Fibroblast of villous mesenchyme (primary cell): ENCODE results near the gene GALNT16. TPM values are rescaled to one million over a fixed set of nuclear protein-coding genes. Genes with fewer than 3 reads are reported as not detected.

Source experiments
- DNase-seq: peaks from one replicate; pipeline ENCODE4 v3.0.0-alpha.2; 2010; ENCODE audit warnings: low read depth
- H3K4me3 ChIP-seq: 2 replicates; pipeline ENCODE4 v1.5.1; 2011; ENCODE audit warnings: low read depth, mild to moderate bottlenecking, low read length
- CTCF ChIP-seq: IDR thresholded peaks from 2 replicates; pipeline ENCODE4 v1.5.1; 2012; ENCODE audit warnings: low read depth, mild to moderate bottlenecking, low read length; ENCODE audit not compliant: insufficient read depth
- total RNA-seq: library from RNA; depleted of rRNA; stranded (reverse); fragments of >200 nt; gene quantifications from 2 replicates; pipeline ENCODE4 v1.2.3, GENCODE V29; 2012

Gene GALNT16
- total RNA-seq, 1 donor = under 0.01 TPM

- peak; percentile 11 for TF ChIP-seq CTCF
- H3K4me3 ChIP-seq = no peak overlapping the region
- no peak for DNase-seq
Observed at GRCh38 chr14:69325646-69326265, 65.8 kb downstream of the GALNT16 start.

- no peak for TF ChIP-seq CTCF
- DNase-seq = no peak
- H3K4me3 ChIP-seq = no peak overlapping the region
Observed at GRCh38 chr14:69326611-69327010, 66.7 kb downstream of the GALNT16 start.

DNA sequence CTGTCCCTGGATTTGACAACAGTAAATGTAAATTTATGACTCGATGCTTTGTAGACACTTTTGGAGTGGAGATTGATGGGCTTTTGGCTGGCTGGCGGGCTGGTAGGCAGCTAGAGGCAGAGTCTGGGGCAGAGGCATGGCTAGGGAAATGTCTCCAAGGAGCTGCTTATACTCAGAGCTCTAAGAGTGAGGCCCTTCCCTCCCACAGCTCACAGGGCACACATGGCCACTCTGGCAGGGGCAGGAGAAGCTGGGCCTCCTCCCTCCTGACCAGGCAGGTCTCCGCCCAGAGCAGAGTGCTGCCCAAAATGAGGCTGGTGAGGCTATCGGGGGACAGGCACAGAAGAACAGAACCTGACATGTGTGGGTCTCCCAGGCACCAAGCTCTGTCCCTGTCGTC lies 67.5 kb downstream of the GALNT16 start:
- no peak for TF ChIP-seq CTCF
- H3K4me3 ChIP-seq = no peak overlapping the region
- DNase-seq = no peak

DNA sequence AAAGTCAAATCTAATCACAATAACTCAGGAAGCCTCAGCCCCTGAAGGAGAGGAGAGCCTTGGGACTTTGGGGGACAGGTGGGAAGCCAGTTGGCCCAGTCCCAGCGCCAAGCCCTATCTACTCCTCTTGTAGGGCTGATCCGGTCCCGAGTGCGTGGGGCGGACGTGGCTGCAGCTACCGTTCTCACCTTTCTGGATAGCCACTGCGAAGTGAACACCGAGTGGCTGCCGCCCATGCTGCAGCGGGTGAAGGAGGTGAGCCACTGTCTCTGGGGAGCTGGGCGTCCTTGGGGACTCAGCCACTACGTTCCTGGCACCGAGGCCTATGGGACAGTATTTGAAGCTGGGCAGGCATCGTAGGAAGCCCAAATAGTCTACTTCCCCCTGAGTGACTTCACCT lies 68.4 kb downstream of the GALNT16 start:
- TF ChIP-seq CTCF = no peak
- DNase-seq = no peak
- no peak overlapping the region for H3K4me3 ChIP-seq

DNA sequence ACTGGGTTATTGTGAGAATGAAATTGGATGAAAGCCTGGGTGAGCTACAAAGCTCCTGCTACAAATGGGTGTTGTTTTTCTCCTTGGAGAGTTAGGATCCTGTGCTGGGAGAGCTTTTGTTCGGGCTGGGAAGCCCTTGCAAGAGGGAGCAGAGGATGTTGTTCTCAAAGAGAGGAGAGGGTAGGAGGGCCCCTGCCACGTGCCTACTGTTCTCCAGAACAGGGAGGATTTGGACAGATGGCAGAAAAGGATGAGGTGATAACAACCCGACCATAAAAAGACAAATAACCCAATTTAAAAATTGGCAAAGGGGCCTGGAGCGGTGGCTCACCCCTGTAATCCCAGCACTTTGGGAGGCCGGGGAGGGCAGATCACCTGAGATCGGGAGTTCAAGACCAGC lies 68.8 kb downstream of the GALNT16 start:
- no peak for DNase-seq
- no peak overlapping the region for H3K4me3 ChIP-seq
- TF ChIP-seq CTCF = no peak

DNA sequence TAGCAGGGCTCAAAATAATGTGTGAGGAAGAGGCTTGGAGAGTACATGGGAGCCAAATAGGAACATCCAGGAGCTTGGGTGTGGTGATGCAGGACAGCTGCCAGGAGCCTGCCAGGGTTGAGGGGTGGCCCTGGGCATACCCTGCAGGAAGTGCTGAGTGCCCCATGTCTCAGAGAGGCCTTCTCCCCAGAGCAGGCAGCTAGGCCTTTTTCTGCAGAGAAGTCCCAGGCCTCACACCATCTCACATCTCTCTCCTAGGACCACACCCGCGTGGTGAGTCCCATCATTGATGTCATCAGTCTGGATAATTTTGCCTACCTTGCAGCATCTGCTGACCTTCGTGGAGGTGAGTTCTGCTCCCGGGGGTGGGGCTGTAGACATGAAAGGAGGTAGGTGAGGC lies 71.2 kb downstream of the GALNT16 start:
- no peak overlapping the region for H3K4me3 ChIP-seq
- DNase-seq = no peak
- TF ChIP-seq CTCF = no peak

DNA sequence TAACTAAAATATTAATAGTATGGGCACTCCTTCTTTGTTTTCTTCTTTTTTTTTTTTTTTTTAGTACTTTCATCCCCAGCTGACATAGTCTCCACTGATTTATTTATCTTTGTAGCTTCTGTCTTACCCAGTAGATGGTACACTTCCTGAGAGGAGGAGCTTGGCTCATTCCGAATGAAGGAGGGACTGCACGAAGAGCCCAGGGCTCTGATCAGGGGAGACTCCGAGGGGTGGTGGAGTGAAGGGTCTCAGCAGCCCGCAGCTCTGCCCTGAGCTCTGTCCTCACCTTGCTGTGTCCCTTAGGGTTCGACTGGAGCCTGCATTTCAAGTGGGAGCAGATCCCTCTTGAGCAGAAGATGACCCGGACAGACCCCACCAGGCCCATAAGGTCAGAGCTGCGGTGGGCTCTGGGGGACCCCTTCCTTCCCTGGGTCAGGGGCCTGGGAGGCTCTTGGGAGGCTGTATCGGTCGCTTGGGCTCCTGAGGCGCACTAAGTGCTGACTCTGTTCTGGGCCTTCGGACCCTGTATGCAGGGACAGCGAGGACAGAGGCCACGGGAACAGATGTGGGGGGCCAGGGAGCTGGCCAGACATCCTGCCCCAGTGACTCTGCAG lies 72.9 kb downstream of the GALNT16 start:
- DNase-seq = no peak
- no peak for TF ChIP-seq CTCF
- H3K4me3 ChIP-seq = no peak overlapping the region
